Testis (tissue), 3 donors: ENCODE data around the gene CD79A. TPM values are rescaled to one million over a fixed set of nuclear protein-coding genes. Genes with fewer than 3 reads are reported as not detected.

Source experiments
- DNase-seq: peaks from one replicate; pipeline ENCODE4 v3.0.0-alpha.2; 2019
- H3K27ac ChIP-seq, 2 donors: fragments of 200-600 bp; sonication (generic); one replicate each; pipeline ENCODE4 v1.5.1; 2019
- H3K27me3 ChIP-seq: fragments of 200-600 bp; sonication (generic); one replicate; pipeline ENCODE4 v1.5.1; 2019
- H3K36me3 ChIP-seq: fragments of 200-600 bp; sonication (generic); one replicate; pipeline ENCODE4 v1.5.1; 2017; ENCODE audit warnings: low read depth; ENCODE audit errors: missing control alignments
- H3K4me1 ChIP-seq: fragments of 200-600 bp; sonication (generic); one replicate; pipeline ENCODE4 v1.5.1; 2019
- H3K4me3 ChIP-seq, 2 donors: fragments of 200-600 bp; sonication (generic); one replicate each; pipeline ENCODE4 v1.5.1; 2017 to 2019
- H3K9me3 ChIP-seq: fragments of 200-600 bp; sonication (generic); one replicate; pipeline ENCODE4 v1.5.1; 2017
- POLR2A ChIP-seq: fragments of 450-650 bp; IDR thresholded peaks from one replicate; pipeline ENCODE4 v1.6.1; 2017; ENCODE audit warnings: antibody characterized with exemption, mild to moderate bottlenecking, moderate library complexity
- WGBS, 2 donors: methylation state at CpG; one replicate each; pipeline ENCODE4 v1.1.5; 2018; 5-methylcytosine and 5-hydroxymethylcytosine counted together
- intact Hi-C: fragments of 100-400 bp; cut with DNase I; formaldehyde crosslinking; loops from one replicate; pipeline ENCODE4 v1.15.1; 2023; ENCODE audit warnings: low total_unique reads
- polyA plus RNA-seq: library from polyadenylated mRNA; stranded (reverse); fragments of 350-450 nt; fragmentation: Illumina TruSeq; extraction: RNeasy Lipid Tissue Mini Kit (QIAGEN cat#74804); gene quantifications from one replicate; pipeline ENCODE4 v1.2.3, GENCODE V29; 2014; ENCODE audit warnings: low read depth, low replicate concordance; ENCODE audit not compliant: insufficient read depth
- total RNA-seq, 2 donors: library from RNA; depleted of rRNA; stranded (reverse); fragments of >200 nt; gene quantifications; one replicate each; pipeline ENCODE4 v1.2.3, GENCODE V29; 2016
- TF ChIP-seq, protein P1 (sequence below), 3 experiments: fragments of 450-650 bp in 2 of 3; fragments of 200-600 bp in 1 of 3; sonication (generic) in 1 of 3; IDR thresholded peaks; one replicate each; pipeline ENCODE4 v1.5.1; 2016 to 2019; ENCODE audit warnings: antibody characterized with exemption in 3 of 3, mild to moderate bottlenecking in 2 of 3, moderate library complexity in 1 of 3

CD79A gene
- total and polyA plus RNA-seq, 3 donors from 2014 or later: 0.87 to 3.6 TPM; not detected in 1

- intact Hi-C loops: no loop called here
- Histone ChIP-seq H3K4me1 (peaks cover 3% of the 10 kb centered on the region), H3K27ac (no peak overlapping the region), H3K4me3 (peak overlapping the region; percentile 71 to 83), H3K36me3 (no peaks in the 10 kb centered on the region), H3K27me3 (no peaks in the 10 kb centered on the region), H3K9me3 (no peaks in the 10 kb centered on the region)
- WGBS, 2 donors: 0% methylated on average over 12 to 65 of the region's 66 CpGs
- TF ChIP-seq POLR2A: no peak
- TF ChIP-seq, protein P1, sequence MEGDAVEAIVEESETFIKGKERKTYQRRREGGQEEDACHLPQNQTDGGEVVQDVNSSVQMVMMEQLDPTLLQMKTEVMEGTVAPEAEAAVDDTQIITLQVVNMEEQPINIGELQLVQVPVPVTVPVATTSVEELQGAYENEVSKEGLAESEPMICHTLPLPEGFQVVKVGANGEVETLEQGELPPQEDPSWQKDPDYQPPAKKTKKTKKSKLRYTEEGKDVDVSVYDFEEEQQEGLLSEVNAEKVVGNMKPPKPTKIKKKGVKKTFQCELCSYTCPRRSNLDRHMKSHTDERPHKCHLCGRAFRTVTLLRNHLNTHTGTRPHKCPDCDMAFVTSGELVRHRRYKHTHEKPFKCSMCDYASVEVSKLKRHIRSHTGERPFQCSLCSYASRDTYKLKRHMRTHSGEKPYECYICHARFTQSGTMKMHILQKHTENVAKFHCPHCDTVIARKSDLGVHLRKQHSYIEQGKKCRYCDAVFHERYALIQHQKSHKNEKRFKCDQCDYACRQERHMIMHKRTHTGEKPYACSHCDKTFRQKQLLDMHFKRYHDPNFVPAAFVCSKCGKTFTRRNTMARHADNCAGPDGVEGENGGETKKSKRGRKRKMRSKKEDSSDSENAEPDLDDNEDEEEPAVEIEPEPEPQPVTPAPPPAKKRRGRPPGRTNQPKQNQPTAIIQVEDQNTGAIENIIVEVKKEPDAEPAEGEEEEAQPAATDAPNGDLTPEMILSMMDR (IDR thresholded peaks at IDR 0.05): peak in 1 of 3 experiments; percentile 11
- peak; percentile 97 for DNase-seq
Observed at GRCh38 chr19:41883821-41884733, 7.0 kb downstream of the CD79A start.

DNA sequence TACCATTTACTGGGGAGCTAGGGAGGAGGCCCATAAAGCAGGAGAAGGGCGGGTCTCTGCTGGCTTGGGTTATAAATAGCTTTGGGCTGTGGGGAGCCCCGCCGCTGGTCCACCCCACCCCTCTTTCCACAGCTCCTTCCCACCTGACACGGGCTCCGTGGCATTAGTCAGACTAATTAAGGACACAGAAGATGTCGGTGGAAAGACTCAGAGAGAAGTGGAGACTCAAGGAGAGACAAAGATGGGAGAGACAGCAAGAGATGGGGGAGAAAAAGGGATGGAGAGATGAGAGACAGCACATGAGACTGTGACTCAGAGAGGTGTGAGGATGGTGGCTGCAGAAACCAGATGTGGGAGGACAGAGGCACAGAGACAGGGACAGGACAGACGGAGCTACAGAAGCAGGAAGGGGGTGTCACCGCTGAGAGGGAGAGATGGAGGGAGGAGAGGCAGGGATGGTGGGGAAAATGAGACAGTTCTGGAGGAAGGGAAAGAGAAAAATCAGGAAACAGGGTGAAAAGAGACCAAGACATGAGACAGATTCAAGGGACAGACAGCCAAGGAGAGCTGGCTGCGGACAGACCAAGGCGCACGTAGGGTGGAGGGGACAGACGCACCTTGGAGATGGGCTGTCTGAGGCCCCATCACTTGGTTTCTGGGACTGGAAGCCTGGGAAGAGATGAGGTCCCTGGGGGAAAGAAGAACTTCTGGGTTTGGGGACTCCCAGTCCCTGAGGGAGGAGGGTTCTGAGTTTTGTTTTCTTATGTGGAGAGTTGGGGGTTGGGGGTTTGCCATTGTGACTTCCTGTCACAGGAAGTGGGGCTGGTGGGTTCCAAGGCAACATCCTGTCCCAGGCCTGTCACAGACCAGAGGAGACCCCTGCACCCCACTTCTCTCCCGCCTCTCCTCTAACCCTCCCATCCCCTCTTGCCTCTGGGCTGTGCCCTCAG is 10.0 kb downstream of the CD79A start:
- Histone ChIP-seq H3K9me3 (no peaks in the 10 kb centered on the region), H3K27ac (no peak overlapping the region), H3K4me1 (peaks cover 3% of the 10 kb centered on the region), H3K27me3 (no peaks in the 10 kb centered on the region), H3K4me3 (no peak overlapping the region), H3K36me3 (no peaks in the 10 kb centered on the region)
- intact Hi-C loops: no loop called here
- no peak for TF ChIP-seq POLR2A
- TF ChIP-seq, protein P1 (IDR thresholded peaks at IDR 0.05): no peak
- no peak for DNase-seq
- 69 to 72% methylated on average over 13 of the region's 13 CpGs for WGBS, 2 donors

- no peak overlapping the region for H3K4me3 ChIP-seq
- no peaks in the 10 kb centered on the region for H3K36me3 ChIP-seq
- H3K27me3 ChIP-seq: no peaks in the 10 kb centered on the region
- TF ChIP-seq, protein P1 (IDR thresholded peaks at IDR 0.05): no peak
- TF ChIP-seq POLR2A: no peak
- 47 to 52% methylated on average over 6 to 17 of the region's 17 CpGs for WGBS, 2 donors
- intact Hi-C loops: no loop called here
- no peak for DNase-seq
- H3K4me1 ChIP-seq: peaks cover 3% of the 10 kb centered on the region
- no peak overlapping the region for H3K27ac ChIP-seq
- no peaks in the 10 kb centered on the region for H3K9me3 ChIP-seq
Observed at GRCh38 chr19:41887711-41888382, 10.8 kb downstream of the CD79A start.

DNA sequence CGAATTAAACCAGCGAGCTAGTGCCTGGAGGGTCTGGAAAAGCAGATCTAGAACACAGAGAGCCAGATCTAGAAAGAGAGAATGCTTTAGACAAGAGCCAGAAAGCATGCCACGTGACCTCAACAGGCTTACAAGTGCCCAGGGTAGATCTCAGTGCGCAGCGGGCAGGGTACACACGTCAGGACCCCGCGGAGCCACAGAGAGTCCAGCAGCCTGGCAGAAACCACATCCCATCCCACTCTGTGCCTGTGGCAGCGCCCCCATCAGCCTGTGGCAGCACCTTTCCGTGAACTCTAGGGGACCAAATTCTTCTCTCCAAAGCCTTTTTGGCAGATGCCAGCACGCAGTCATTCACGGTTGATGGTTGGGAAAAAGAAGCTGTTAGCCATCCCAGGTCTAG is 11.8 kb downstream of the CD79A start:
- 88 to 91% methylated on average over 10 to 12 of the region's 12 CpGs for WGBS, 2 donors
- no peak overlapping the region for H3K27ac ChIP-seq
- no peak for DNase-seq
- no peaks in the 10 kb centered on the region for H3K27me3 ChIP-seq
- no peak overlapping the region for H3K4me3 ChIP-seq
- H3K9me3 ChIP-seq: no peaks in the 10 kb centered on the region
- intact Hi-C loops: no loop called here
- H3K4me1 ChIP-seq: peaks cover 3% of the 10 kb centered on the region
- H3K36me3 ChIP-seq: no peaks in the 10 kb centered on the region
- TF ChIP-seq, protein P1 (IDR thresholded peaks at IDR 0.05): no peak
- no peak for TF ChIP-seq POLR2A
